Skeletal muscle tissue (tissue), 4 donors: ENCODE measurements around the gene CDC5L. TPM values are rescaled to one million over a fixed set of nuclear protein-coding genes. Genes with fewer than 3 reads are reported as not detected.

Experiments
- H3K27ac ChIP-seq: one replicate; pipeline ENCODE4 v1.7.0; 2013; ENCODE audit warnings: mild to moderate bottlenecking, low read depth, low read length, inconsistent platforms
- H3K27me3 ChIP-seq, 3 donors: one replicate each; pipeline ENCODE4 v1.7.0; 2013; ENCODE audit warnings: low read length in 3 of 3; ENCODE audit not compliant: control insufficient read depth in 3 of 3, insufficient read depth in 3 of 3
- H3K36me3 ChIP-seq, 3 donors: one replicate each; pipeline ENCODE4 v1.7.0; 2013; ENCODE audit warnings: low read length in 3 of 3; ENCODE audit not compliant: control insufficient read depth in 3 of 3, insufficient read depth in 3 of 3
- H3K4me1 ChIP-seq, 3 donors: one replicate each; pipeline ENCODE4 v1.7.0; 2013; ENCODE audit warnings: low read length in 3 of 3, mild to moderate bottlenecking in 3 of 3; ENCODE audit not compliant: control insufficient read depth in 3 of 3, insufficient read depth in 3 of 3
- H3K4me3 ChIP-seq, 3 donors: one replicate each; pipeline ENCODE4 v1.7.0; 2013; ENCODE audit warnings: low read length in 3 of 3
- H3K9ac ChIP-seq, 3 donors: one replicate each; pipeline ENCODE4 v1.7.0; 2013; ENCODE audit warnings: low read length in 3 of 3, mild to moderate bottlenecking in 3 of 3, moderate library complexity in 2 of 3, low read depth in 1 of 3
- H3K9me3 ChIP-seq, 3 donors: one replicate each; pipeline ENCODE4 v1.7.0; 2013; ENCODE audit warnings: low read length in 3 of 3; ENCODE audit not compliant: control insufficient read depth in 3 of 3
- total RNA-seq: library from RNA; depleted of rRNA; stranded (reverse); fragments of >200 nt; gene quantifications from one replicate; pipeline ENCODE4 v1.2.3, GENCODE V29; 2014
- donor health status: Osteomylitis.

Gene CDC5L
- total RNA-seq, 1 donor from 2014 or later: 19.3 TPM

- H3K27me3 ChIP-seq: no peaks in the 10 kb centered on the region
- no peak overlapping the region for H3K4me3 ChIP-seq
- H3K9me3 ChIP-seq: no peaks in the 10 kb centered on the region
- no peak overlapping the region for H3K9ac ChIP-seq
- H3K27ac ChIP-seq: no peak overlapping the region
- peaks cover 8 to 23% (median 21%) of the 10 kb centered on the region in 3 donors for H3K4me1 ChIP-seq
- H3K36me3 ChIP-seq: no peaks in the 10 kb centered on the region
Measured at GRCh38 chr6:44468835-44469234, 81.3 kb downstream of the CDC5L start.

GRCh38 chr6:44470115-44470464 is 82.6 kb downstream of the CDC5L start:
- peak overlapping the region in 1 of 3 donors; percentile 40 for H3K9ac ChIP-seq
- no peaks in the 10 kb centered on the region for H3K9me3 ChIP-seq
- no peaks in the 10 kb centered on the region for H3K36me3 ChIP-seq
- H3K27me3 ChIP-seq: no peaks in the 10 kb centered on the region
- H3K4me1 ChIP-seq: peaks cover 8 to 23% (median 21%) of the 10 kb centered on the region in 3 donors
- no peak overlapping the region for H3K27ac ChIP-seq
- H3K4me3 ChIP-seq: no peak overlapping the region

DNA sequence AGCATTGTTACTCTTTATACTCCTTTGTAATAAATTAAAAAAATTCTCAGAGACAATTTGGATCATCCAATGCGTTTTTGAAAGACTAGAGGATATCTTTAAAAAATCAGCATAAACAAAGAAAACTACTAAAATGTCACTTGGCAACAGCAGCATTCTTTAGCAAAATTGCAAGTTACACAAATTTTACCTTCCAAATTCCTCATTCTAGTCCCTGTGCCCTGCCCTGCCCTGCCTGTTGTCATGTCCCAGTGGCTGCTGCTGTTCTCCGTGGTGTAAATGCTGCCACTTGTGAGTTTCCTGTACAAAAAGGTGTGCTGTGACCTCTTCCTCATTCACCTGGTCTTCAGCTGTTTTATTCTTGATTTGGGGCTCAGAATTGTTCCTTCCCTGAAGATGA is 83.2 kb downstream of the CDC5L start:
- no peak overlapping the region for H3K4me3 ChIP-seq
- H3K4me1 ChIP-seq: peaks cover 9 to 27% (median 24%) of the 10 kb centered on the region in 3 donors
- no peaks in the 10 kb centered on the region for H3K27me3 ChIP-seq
- H3K9ac ChIP-seq: peak overlapping the region in 1 of 3 donors; percentile 51
- H3K9me3 ChIP-seq: no peaks in the 10 kb centered on the region
- H3K36me3 ChIP-seq: no peaks in the 10 kb centered on the region
- no peak overlapping the region for H3K27ac ChIP-seq

GRCh38 chr6:44471271-44471981 is 83.9 kb downstream of the CDC5L start:
- H3K27ac ChIP-seq: no peak overlapping the region
- peak overlapping the region in 1 of 3 donors; percentile 9 for H3K4me3 ChIP-seq
- peaks cover 15 to 33% (median 31%) of the 10 kb centered on the region in 3 donors for H3K4me1 ChIP-seq
- H3K9me3 ChIP-seq: no peaks in the 10 kb centered on the region
- H3K27me3 ChIP-seq: no peaks in the 10 kb centered on the region
- H3K9ac ChIP-seq: peak overlapping the region in 2 of 3 donors; percentile 3 to 51
- no peaks in the 10 kb centered on the region for H3K36me3 ChIP-seq

DNA sequence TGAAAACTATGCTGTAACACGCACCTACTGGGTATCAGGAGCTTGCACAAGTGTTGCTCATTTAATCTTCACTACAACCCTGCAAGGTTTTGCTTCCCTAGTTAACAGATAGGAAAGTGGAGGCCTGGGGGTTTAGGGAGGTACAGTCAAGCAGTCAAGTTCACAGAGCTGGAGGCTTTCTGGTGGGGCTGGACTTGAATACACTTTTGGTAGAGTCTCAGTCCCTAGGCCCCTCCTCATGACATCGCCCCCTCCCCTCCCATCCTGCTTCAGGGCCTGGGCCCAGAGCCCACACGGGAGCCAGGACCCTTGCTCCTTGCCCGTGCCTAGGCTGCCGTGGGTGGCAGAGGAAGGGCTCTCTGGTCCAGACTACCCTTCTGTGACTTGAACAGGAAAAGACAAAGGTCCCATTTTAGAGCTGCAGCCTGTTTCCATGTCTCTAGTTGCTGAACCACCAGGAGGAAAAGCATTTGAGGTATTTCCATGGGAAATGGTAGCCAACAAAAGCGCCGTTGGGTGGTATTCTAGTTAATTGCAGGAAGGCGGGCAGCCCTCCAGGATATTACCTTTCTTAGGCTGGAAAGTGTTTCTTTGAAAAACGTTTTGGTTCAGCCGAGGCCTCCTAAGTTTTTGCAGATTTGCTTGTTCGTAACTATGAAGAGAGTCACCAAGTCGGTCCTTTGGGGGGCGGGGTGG is 84.9 kb downstream of the CDC5L start:
- Histone ChIP-seq H3K9me3 (no peaks in the 10 kb centered on the region), H3K36me3 (no peaks in the 10 kb centered on the region), H3K4me3 (no peak overlapping the region), H3K4me1 (peaks cover 19 to 43% (median 41%) of the 10 kb centered on the region in 3 donors), H3K27ac (no peak overlapping the region), H3K9ac (no peak overlapping the region), H3K27me3 (no peaks in the 10 kb centered on the region)

DNA sequence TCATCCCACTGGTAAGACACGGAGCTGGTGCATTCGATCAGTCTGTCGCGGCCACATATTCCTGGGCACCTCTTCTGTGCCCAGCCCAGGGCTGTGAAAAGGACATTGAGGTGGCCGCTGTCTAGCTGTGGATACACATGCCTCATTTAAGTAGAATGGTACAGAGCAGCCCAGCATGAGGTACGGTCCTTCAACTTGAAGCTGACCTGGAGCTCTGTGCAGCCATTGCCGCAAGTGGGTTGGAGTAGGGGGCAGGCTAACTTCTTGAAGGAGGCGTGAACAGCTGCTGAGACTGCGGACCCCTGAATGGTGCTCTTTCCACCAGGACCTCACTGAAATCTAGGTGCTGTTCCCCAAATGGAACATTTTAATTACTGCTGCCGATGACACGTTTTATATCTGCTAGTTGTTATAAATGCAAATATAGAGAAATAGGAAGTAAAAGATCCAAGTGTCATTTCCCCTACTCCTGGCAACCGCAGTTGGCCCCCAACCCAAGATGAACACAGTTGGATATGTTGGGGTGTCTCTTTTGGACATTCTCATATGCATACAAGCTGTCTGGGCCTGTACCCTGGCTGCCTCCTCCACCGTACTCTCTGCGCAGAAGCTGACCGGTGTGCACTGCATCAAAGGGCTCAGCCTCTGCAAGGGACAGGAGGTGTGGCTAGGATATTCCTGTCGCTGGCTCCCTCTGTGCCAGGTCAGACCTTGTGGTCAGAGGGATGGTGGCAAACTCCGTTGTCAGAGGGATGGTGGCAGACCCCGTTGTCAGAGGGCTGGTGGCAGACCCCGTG is 86.1 kb downstream of the CDC5L start:
- H3K27me3 ChIP-seq: no peaks in the 10 kb centered on the region
- no peaks in the 10 kb centered on the region for H3K36me3 ChIP-seq
- no peak overlapping the region for H3K27ac ChIP-seq
- H3K4me1 ChIP-seq: peaks cover 28 to 54% (median 53%) of the 10 kb centered on the region in 3 donors
- H3K9me3 ChIP-seq: no peaks in the 10 kb centered on the region
- H3K4me3 ChIP-seq: no peak overlapping the region
- H3K9ac ChIP-seq: no peak overlapping the region

- Histone ChIP-seq H3K4me3 (no peak overlapping the region), H3K9me3 (no peaks in the 10 kb centered on the region), H3K36me3 (no peaks in the 10 kb centered on the region), H3K27me3 (no peaks in the 10 kb centered on the region), H3K27ac (no peak overlapping the region), H3K4me1 (peaks cover 28 to 54% (median 53%) of the 10 kb centered on the region in 3 donors), H3K9ac (no peak overlapping the region)
Measured at GRCh38 chr6:44474190-44474631, 86.7 kb downstream of the CDC5L start.

GRCh38 chr6:44474643-44475042 is 87.1 kb downstream of the CDC5L start:
- Histone ChIP-seq H3K9me3 (no peaks in the 10 kb centered on the region), H3K4me1 (peaks cover 28 to 54% (median 52%) of the 10 kb centered on the region in 3 donors), H3K27ac (no peak overlapping the region), H3K4me3 (no peak overlapping the region), H3K27me3 (no peaks in the 10 kb centered on the region), H3K36me3 (no peaks in the 10 kb centered on the region), H3K9ac (no peak overlapping the region)

DNA sequence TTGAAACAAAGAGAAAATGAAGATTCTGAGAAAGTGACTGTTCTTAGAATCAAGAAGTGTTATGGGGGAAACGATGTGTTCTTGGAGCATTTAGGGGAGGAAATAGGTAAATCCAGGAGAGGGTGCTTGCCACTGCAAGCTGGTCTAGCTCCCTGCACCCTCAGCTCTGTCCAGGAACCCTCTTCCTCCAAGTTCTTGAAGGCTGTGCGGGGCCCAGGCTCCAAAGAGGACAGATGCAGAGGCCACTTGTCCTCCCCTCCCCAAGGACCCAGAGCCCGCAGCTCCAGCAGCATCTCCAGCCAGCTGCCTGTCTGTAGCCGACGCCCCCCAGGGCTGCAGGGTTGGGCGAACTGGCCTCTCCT is 87.9 kb downstream of the CDC5L start:
- Histone ChIP-seq H3K4me3 (no peak overlapping the region), H3K9me3 (no peaks in the 10 kb centered on the region), H3K27ac (no peak overlapping the region), H3K9ac (no peak overlapping the region), H3K27me3 (no peaks in the 10 kb centered on the region), H3K36me3 (no peaks in the 10 kb centered on the region), H3K4me1 (peaks cover 28 to 49% (median 47%) of the 10 kb centered on the region in 3 donors)
